Thyroid gland (tissue), 4 donors: ENCODE results near the gene PRDM11. TPM values are rescaled to one million over a fixed set of nuclear protein-coding genes. Genes with fewer than 3 reads are reported as not detected.

Source experiments
- DNase-seq, 2 donors: peaks; one replicate each; pipeline ENCODE4 v3.0.0-alpha.2; 2019
- H3K27ac ChIP-seq, 3 donors: fragments of 200-600 bp; sonication (generic); 1 replicate in 2 of 3; 2 replicates in 1 of 3; pipeline ENCODE4 v1.5.1; 2016 to 2019; ENCODE audit warnings: mild to moderate bottlenecking in 1 of 3, moderate library complexity in 1 of 3
- H3K27me3 ChIP-seq: fragments of 200-600 bp; sonication (generic); one replicate; pipeline ENCODE4 v1.5.1; 2019
- H3K36me3 ChIP-seq, 2 donors: fragments of 200-600 bp; sonication (generic); one replicate each; pipeline ENCODE4 v1.5.1; 2016 to 2019
- H3K4me1 ChIP-seq, 2 donors: fragments of 200-600 bp; sonication (generic); one replicate each; pipeline ENCODE4 v1.5.1; 2017 to 2019
- H3K4me3 ChIP-seq, 3 donors: fragments of 200-600 bp; sonication (generic); replicated peaks in 1 of 3; 1 replicate in 2 of 3; 2 replicates in 1 of 3; pipeline ENCODE4 v1.5.1; 2016; ENCODE audit warnings: mild to moderate bottlenecking in 1 of 3
- H3K9me3 ChIP-seq: fragments of 200-600 bp; sonication (generic); one replicate; pipeline ENCODE4 v1.5.1; 2017
- POLR2A ChIP-seq, 2 donors: fragments of 450-650 bp; IDR thresholded peaks; one replicate each; pipeline ENCODE4 v1.6.1; 2017; ENCODE audit warnings: antibody characterized with exemption in 2 of 2, mild to moderate bottlenecking in 2 of 2, moderate library complexity in 1 of 2
- WGBS, 2 donors: methylation state at CpG; one replicate each; pipeline ENCODE4 v1.1.5; 2017; 5-methylcytosine and 5-hydroxymethylcytosine counted together
- intact Hi-C: fragments of 100-400 bp; cut with DNase I; formaldehyde crosslinking; loops from one replicate; pipeline ENCODE4 v1.15.1; 2023
- total RNA-seq, 4 donors: library from RNA; depleted of rRNA; stranded (reverse); fragments of >200 nt; gene quantifications; one replicate each; pipeline ENCODE4 v1.2.3, GENCODE V29; 2016
- TF ChIP-seq, protein P1 (sequence below), 6 experiments: fragments of 200-600 bp in 3 of 6; fragments of 450-650 bp in 3 of 6; sonication (generic) in 3 of 6; IDR thresholded peaks; one replicate each; pipeline ENCODE4 v1.5.1; 2016 to 2019; ENCODE audit warnings: antibody characterized with exemption in 6 of 6, mild to moderate bottlenecking in 2 of 6, inconsistent platforms in 1 of 6, moderate library complexity in 1 of 6

PRDM11 gene
- total RNA-seq, 4 donors from 2014 or later = 8.6 to 53.3 (median 31.0) TPM

DNA sequence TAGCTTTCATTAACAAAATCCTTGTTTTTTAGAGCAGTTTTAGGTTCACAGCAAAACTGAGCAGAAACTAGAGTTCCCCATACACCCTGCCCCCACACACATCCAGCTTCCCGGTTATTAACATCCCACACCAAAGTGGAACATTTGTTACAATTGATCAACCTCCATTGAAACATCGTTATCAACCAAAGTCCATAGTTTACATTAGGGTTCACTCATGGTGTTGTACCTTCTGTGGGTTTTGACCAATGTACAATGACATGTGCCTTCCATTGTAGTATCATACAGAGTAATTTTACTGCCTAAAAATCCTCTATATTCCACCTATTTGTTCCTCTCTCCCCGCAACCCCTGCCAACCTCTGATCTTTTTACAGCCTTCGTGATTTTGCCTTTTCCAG lies 28.5 kb downstream of the PRDM11 start:
- intact Hi-C loops = no loop called here
- TF ChIP-seq POLR2A (IDR thresholded peaks at IDR 0.05) = no peak
- TF ChIP-seq, protein P1, sequence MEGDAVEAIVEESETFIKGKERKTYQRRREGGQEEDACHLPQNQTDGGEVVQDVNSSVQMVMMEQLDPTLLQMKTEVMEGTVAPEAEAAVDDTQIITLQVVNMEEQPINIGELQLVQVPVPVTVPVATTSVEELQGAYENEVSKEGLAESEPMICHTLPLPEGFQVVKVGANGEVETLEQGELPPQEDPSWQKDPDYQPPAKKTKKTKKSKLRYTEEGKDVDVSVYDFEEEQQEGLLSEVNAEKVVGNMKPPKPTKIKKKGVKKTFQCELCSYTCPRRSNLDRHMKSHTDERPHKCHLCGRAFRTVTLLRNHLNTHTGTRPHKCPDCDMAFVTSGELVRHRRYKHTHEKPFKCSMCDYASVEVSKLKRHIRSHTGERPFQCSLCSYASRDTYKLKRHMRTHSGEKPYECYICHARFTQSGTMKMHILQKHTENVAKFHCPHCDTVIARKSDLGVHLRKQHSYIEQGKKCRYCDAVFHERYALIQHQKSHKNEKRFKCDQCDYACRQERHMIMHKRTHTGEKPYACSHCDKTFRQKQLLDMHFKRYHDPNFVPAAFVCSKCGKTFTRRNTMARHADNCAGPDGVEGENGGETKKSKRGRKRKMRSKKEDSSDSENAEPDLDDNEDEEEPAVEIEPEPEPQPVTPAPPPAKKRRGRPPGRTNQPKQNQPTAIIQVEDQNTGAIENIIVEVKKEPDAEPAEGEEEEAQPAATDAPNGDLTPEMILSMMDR (IDR thresholded peaks at IDR 0.05) = no peak
- Histone ChIP-seq H3K9me3 (no peaks in the 10 kb centered on the region), H3K4me1 (peaks cover 21 to 28% of the 10 kb centered on the region in 2 donors), H3K4me3 (no peak overlapping the region), H3K27ac (no peak overlapping the region), H3K36me3 (no peaks in the 10 kb centered on the region), H3K27me3 (no peaks in the 10 kb centered on the region)
- 94 to 96% methylated on average over 4 of the region's 4 CpGs for WGBS, 2 donors
- DNase-seq = no peak

DNA sequence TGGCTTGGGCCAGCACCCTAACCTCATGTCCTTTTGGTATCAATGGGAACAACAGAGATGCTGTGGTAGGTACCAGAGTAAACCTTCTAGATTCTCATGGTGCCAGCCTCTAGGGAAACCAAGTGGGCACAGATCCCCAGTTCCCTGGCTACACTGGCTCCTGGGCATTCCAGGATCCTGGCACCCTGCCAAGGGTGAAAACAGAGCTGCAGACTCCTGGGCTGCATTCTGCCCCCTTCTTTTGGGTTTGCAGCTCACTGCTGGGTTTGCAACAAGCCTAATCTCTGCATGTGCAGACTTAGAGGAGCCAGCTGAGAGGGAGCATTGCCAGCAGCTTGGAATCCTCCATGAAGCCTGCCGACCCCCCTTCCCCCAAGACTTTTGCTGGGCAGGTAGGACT lies 30.6 kb downstream of the PRDM11 start:
- intact Hi-C loops = no loop called here
- TF ChIP-seq, protein P1 (IDR thresholded peaks at IDR 0.05) = no peak
- TF ChIP-seq POLR2A (IDR thresholded peaks at IDR 0.05) = no peak
- no peaks in the 10 kb centered on the region for H3K27me3 ChIP-seq
- no peaks in the 10 kb centered on the region for H3K9me3 ChIP-seq
- H3K27ac ChIP-seq = peak overlapping the region in 1 of 3 donors; percentile 15
- peak; percentile 70 to 72 for DNase-seq
- WGBS, 2 donors = 0 to 60% methylated on average over 1 of the region's 1 CpG
- H3K4me1 ChIP-seq = peaks cover 27 to 33% of the 10 kb centered on the region in 2 donors
- H3K36me3 ChIP-seq = no peaks in the 10 kb centered on the region
- no peak overlapping the region for H3K4me3 ChIP-seq

DNA sequence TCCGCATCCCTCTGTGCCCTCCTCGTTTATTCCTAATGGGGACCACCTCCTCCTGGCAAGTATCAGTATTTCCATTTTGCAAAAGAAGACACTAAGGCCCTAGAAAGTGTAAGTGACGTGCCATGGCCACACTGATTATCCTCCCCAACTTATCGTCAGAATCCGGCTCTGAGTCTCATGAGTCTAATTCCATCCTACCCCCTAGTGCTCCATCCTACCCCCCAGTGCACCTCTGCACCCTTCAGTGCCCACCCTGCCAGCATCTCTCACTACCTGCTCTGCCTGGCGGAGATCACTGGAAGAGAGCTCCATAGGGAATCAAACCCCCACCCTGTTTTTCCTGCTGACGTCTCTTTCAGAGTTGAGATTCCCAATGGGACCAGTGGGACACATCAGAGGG lies 31.8 kb downstream of the PRDM11 start:
- Histone ChIP-seq H3K4me1 (peaks cover 29 to 40% of the 10 kb centered on the region in 2 donors), H3K27me3 (no peaks in the 10 kb centered on the region)

DNA sequence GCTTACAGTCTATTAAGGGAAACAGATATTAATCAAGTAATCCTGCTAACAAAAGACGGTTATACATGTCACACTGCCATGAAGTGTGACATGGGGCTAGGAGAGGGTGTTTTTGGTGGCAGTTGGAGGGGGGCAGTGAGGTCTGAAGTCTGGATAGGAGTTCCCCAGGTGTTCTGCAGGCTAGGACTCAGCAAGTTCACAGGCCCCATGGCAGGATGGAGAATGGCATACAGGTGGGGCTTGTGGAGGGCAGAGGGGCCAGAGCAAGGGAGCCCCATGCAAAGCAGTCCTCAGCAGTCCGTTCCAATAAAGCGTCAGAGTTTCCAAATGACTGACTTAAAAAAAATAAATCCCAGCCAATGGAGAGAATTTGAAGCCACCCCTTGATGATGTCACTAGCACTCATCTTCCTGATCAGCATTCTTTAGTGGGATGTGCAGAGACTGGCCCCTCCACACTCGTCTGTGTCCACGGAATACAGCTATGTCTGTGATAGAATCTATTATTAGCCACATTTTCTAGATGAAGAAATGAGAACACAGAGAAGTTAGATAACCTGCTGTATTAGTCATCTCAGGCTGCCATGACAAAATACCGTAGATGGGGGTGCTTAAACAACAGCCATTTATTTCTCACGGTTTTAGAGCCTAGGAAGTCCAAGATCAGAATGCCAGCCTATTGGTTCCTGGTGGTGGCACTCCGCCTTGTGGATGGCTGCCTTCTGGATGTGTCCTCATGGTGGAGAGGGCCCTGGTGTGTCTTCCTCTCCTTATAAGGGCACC lies 32.6 kb downstream of the PRDM11 start:
- H3K4me1 ChIP-seq = peaks cover 29 to 43% of the 10 kb centered on the region in 2 donors
- H3K36me3 ChIP-seq = no peaks in the 10 kb centered on the region
- no peak overlapping the region for H3K4me3 ChIP-seq
- intact Hi-C loops = no loop called here
- peak overlapping the region; percentile 53 to 95 (median 76) for H3K27ac ChIP-seq
- no peaks in the 10 kb centered on the region for H3K27me3 ChIP-seq
- DNase-seq = peak in 1 of 2 donors; percentile 19
- TF ChIP-seq, protein P1 (IDR thresholded peaks at IDR 0.05) = no peak
- TF ChIP-seq POLR2A (IDR thresholded peaks at IDR 0.05) = no peak
- 79 to 82% methylated on average over 8 of the region's 8 CpGs for WGBS, 2 donors
- H3K9me3 ChIP-seq = no peaks in the 10 kb centered on the region

More for the DNA sequence above, 31.8 kb downstream of the PRDM11 start:
- DNase-seq = no peak
- Histone ChIP-seq H3K4me3 (no peak overlapping the region), H3K9me3 (no peaks in the 10 kb centered on the region), H3K27ac (no peak overlapping the region), H3K36me3 (no peaks in the 10 kb centered on the region)
- TF ChIP-seq, protein P1 (IDR thresholded peaks at IDR 0.05) = no peak
- TF ChIP-seq POLR2A (IDR thresholded peaks at IDR 0.05) = no peak
- intact Hi-C loops = no loop called here
- WGBS, 2 donors = 87 to 91% methylated on average over 7 of the region's 7 CpGs

DNA sequence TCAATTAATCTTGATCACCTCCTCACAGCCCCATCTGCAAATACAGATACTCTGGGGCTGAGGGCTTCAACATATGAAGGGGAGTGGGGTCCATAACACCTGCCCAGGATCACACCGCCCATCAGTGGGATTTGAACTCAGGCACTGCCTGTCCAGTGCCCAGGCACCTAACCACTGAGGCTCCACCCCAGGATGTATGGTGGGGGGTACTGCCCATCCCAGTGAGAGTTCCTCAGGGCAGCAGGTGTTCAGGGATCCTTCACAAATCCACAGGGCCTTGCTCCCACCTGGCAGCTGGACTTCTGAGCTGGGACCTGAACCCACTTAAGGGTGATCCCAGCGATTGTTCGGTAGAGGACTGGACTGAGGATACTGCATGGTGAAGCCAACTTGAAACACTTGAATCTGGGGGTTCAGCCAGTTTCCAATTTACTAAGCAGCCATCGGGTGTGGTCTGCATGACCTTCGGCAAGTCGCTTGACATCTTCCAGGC lies 33.3 kb downstream of the PRDM11 start:
- Histone ChIP-seq H3K36me3 (no peaks in the 10 kb centered on the region), H3K4me3 (peak overlapping the region in 1 of 3 donors; percentile 55), H3K4me1 (peaks cover 29 to 49% of the 10 kb centered on the region in 2 donors), H3K27ac (peak overlapping the region; percentile 53 to 95 (median 76)), H3K9me3 (no peaks in the 10 kb centered on the region), H3K27me3 (no peaks in the 10 kb centered on the region)
- peak in 1 of 2 donors; percentile 35 for DNase-seq
- intact Hi-C loops = loop anchor here (5.0 kb wide), 1 partner anchor 32 kb away; the partner anchor contains the start of gene PRDM11
- WGBS, 2 donors = 7 to 53% methylated on average over 2 to 3 of the region's 6 CpGs
- TF ChIP-seq, protein P1 (IDR thresholded peaks at IDR 0.05) = no peak
- TF ChIP-seq POLR2A (IDR thresholded peaks at IDR 0.05) = no peak
